Activated CD8-positive, alpha-beta memory T cell treated with anti-CD3 and anti-CD28 coated beads, Interleukin-2, amount 50 U/mL, for 1 hour (primary cell): ENCODE data around the gene CAMTA1.

Experiments
- DNase-seq: peaks from one replicate; pipeline ENCODE4 v3.0.0-alpha.2; 2020; ENCODE audit errors: extremely low read depth

The CAMTA1 gene

DNA sequence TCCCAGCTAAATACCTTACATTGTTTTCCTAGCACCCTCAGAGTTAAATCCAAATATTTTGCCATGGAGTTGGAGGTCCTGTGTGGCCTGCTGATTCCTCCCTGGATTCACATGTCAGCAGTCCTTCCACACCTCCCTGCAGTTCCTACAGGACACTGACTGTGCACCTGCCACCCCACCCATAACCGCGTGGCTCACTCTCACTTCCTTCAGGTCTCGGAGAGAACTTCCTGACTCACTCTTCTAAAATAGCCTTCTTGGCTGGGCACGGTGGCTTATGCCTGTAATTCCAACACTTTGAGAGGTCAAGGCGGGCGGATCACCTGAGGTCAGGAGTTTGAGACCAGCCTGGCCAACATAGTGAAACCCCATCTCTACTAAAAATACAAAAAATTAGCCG is 8.4 kb upstream of the CAMTA1 start:
- no peak for DNase-seq

DNA sequence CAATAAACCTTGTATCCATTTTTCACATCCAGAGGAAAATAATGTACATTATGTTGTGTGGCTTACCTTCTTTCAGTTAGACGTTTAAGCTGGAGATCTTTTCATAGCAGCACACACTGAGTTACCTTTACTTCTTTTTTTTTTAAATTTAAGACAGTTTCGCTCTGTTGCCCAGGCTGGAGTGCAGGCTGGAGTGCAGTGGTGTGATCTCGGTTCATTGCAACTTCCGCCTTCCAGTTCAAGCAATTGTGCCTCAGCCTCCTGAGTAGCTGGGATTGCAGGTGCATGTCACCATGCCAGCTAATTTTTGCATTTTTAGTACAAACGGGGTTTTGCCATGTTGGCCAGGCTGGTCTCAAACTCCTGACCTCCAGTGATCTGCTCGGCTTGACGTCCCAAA is 7.4 kb upstream of the CAMTA1 start:
- no peak for DNase-seq

GRCh38 chr1:6779089-6779805 is 6.0 kb upstream of the CAMTA1 start:
- no peak for DNase-seq

GRCh38 chr1:6782151-6782550 is 3.1 kb upstream of the CAMTA1 start:
- no peak for DNase-seq

DNA sequence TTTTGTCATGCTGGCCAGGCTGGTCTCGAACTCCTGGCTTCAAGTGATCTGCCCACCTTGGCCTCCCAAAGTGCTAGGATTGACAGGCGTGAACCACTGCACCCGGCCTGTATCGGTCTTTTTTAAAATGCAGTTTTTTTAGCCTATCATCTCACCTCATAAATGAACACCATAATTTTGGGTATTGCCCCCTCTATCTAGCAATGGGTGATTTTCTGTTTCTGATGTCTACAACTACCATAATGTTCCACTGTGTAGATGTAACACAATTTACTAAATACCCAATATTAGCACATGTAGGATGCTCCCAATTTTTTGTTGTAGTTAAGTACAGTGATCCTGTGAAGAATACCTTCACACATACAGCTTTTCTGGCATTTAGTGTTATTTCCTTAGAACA is 2.0 kb upstream of the CAMTA1 start:
- no peak for DNase-seq

- DNase-seq, result no peak
These were observed 1.2 kb upstream of the CAMTA1 start for GRCh38 chr1:6783936-6784559.

DNA sequence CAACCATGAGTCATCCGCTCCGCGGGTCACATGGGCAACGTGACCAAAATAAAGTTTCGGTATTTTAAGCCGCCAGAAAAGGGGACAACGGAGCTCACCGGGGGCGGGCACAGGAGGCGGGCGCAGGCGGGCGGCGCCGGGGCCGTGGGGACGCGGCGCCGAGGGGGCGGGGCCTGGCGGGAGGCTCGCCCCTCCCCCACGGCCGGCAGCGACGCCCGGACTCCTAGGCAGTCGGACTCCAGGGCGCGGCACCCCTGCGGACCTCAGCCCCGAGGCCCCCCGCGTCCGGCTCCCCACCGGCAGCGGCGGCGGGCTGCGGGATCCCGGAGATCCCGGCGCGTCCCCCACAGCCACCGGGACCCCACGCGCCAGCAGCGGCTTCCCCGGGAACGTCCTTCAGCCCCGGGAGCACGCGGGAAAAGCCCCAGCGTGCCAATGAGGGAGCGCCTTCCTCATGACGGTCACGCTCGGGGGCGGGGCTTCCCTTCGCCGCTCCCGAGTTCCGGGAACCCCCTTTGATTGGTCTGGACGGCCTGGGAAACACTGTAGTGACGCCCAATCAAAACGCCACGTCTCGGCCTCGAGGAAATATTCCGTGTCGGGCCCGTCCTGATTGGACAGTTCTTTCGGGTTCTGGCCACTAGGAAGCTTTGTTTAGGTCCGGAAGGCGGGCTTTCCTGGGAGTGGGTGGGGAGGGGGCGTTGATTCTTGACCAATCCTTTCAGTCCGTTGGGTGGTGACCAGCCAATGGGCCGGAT is 515 bp upstream of the CAMTA1 start:
- DNase-seq, result peak; percentile 100

DNA sequence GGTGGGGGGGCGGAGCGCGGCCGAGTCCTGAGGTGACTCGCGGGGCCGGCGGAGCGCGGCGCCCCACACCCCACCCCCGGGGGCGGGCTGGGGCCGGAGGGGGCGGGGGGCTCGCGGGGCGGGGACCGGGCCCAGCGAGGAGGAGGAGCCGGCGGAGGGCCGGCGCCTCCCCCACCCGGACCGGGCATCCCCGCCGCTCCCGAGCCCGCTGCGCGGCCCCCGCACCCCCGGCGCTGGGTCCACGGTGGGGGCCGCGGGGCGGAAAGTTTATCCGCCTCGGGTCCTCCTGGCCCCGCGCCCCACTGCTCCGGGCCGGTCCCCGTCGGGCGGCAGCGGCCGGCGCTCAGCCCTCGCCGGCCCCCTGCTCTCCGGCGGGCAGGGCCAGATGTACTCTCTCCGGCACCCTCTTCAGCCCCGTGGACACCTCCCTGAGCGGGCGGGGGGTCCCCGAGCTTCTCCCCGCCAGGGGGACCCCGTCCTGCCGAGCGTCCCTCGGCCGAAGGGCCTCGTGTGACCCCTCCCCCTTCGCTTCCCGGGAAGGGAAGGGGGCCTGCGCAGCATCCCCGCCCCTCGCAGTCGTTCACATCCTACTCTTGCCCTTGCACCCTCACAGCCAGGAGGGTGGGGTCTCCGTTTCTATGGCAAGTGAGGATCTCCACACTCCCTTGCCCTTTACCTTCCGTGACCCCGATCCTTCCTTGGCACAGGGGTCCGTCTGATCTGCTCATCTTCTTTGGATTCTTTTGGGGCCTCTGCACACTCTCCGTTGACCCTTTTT is 663 bp downstream of the CAMTA1 start:
- DNase-seq, result no peak

- no peak for DNase-seq
These were observed 3.7 kb downstream of the CAMTA1 start for GRCh38 chr1:6788946-6789345.

DNA sequence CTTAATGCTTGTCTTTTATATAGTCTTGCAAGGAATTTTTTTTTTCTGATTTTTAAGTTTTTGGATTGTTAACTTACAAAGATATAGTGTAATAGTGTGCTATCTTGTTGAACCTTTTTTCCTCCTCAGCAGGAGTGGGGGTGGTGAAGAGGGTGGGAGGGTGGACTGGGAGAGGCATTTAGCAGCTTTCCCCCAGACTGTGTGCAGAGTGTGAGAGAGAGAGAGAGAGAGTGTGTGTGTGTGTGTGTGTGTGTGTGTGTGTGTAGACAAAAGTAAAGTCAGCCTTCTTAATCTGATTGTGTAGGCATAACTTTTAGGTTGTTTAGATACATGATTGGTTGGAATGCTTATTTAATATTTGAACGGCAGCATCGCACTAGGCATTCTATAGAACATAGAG is 4.9 kb downstream of the CAMTA1 start:
- DNase-seq, result no peak

DNA sequence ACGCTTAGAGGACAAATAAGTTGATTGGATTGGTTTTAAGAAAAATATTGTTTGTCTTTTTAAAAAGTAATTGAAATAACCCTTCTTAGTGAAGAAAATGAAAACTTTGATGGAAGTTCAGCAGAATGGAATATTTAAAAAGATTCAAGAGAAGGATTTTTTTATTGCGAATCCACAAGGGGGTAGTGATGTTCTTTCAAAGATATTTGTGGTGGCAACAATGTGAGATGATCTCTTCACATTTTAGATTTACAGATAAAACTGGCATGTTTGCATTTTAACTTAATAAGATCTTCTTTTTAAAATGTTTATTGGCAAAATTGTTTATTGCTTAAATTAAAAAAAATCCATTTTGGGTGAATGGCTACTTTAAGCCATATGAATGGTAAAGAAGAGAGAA is 8.9 kb downstream of the CAMTA1 start:
- DNase-seq, result no peak

GRCh38 chr1:6795203-6795602 is 9.9 kb downstream of the CAMTA1 start:
- no peak for DNase-seq

DNA sequence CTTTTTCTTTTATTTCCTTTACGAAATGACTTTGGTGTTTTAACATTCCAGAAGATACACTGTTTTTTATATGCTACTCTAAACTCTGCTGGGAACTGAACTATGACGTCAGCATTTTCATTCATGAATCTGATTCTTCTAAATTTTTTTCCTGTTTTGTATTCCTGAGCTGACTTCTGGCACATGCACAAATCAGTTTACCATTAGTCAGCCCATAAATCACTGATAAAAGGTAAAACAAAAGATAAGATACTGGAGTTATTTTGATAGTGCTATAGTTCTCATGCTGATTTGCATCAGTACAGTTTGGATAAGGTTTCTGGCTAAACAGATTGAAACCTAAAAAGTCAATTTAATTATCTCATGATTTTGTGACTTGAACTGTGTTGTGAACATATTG is 10.4 kb downstream of the CAMTA1 start:
- DNase-seq, result no peak

- DNase-seq, result no peak
These were observed 10.8 kb downstream of the CAMTA1 start for GRCh38 chr1:6796095-6796494.

GRCh38 chr1:6799499-6799898 is 14.2 kb downstream of the CAMTA1 start:
- no peak for DNase-seq

DNA sequence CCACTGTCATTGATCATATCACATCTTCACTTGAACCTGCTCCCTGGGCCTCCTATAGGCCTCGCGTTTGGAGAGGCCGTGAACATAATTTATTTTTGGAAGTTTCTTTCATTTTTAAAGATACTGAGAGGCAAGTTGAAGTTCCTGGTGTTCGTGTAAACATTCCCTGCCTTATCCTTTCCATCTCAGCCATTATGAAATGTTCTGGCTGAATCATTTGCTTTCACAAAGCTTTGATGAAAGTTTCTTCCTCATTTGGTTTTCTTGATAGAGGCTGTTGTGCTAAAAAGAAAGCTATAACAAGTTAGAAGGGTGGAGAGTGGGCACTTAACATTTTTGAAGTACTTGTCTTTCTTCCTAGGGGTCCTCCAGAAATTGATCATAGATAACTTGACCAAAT is 15.5 kb downstream of the CAMTA1 start:
- DNase-seq, result no peak

DNA sequence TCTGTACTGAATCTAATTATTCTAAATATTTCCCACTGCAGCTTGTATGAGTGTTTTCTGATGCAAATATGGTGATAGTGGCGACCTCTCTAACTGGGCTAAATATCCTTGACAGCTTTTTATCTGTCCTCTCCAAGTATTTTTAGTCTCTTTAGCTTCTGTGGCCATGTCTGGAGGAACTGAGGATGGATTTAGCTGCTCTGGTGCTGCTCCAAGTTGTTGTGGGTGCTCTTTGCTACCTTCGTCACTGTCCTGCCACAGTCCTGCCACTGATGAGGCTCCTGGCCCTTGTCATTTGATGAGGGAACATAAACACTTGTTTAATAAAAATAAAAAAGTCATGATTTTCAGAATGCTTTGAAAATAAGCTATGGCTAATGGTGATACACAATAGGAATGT is 15.9 kb downstream of the CAMTA1 start:
- DNase-seq, result no peak

DNA sequence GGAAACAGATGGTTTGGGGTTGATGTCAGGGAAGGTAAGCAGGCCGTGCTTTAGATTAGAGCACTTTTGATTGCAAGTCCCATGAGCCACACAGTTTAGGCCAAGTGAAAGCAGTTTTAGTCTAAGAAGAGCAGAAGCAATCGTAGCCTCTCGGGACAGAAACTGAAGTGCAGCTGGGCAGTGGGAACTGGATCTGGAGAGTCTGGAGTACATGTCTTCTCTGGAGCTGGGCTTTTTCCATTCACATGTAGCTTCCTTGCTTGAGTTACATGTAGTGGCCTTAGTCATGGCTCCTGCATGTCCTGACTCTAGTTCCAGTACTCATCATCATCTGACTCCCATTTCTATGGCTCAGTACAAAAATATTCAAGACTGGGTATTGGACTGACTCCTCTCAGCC is 16.7 kb downstream of the CAMTA1 start:
- DNase-seq, result no peak

DNA sequence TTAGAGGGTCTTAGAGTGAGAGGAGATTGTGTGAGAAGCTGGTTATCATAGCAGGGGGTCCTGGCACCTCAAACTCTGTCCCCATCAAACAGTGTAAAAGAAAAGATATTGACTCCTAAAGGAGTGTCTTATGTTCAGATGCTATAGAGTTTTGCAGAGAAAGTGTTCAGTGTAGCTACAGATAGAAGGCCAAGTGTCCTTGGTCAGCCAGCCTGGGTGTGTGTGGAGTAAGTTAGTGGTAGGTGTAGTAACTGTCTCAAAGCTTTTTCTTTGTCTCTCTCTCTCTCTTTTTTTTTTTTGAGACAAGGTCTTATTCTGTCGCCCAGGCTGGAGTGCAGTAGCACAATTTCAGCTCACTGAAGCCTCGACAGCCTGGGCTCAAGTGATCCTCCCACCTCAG is 17.2 kb downstream of the CAMTA1 start:
- DNase-seq, result no peak

DNA sequence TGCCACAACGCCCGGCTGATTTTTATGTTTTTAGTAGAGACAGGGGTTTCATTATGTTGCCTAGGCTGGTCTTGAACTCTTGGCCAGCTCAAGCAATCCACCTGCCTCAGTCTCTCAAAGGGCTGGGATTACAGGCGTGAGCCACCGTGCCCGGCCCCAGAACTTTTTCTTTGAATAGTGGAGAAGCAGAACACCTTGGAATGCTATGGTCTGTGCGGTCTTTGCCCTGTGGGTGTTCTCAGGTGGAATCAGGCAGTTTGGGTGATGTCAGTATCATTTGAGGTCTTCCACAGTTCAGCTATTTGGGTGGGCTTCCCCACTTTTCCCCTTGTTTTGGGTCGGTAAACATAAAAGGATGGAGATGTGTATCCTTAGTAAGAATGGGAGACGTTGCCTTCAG is 17.6 kb downstream of the CAMTA1 start:
- no peak for DNase-seq

DNA sequence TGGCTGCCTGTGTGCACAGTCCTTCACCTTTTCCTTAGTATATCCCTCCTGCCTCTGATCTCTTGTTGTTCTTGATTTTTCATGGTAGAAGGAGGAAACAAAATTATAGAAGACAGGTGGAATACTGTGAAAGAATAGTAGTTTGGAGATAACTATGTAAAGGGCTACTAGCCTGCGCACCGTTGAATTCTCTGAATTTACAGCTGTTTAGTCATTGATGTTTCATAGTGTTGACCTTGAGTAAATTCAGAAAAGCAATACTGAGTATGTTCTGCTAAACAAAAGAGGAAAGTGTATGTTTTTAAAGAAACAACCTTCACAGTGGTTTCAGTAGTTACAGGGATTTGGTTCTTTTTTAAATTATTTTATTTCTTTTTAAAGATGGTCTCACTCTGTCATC is 18.1 kb downstream of the CAMTA1 start:
- DNase-seq, result no peak

DNA sequence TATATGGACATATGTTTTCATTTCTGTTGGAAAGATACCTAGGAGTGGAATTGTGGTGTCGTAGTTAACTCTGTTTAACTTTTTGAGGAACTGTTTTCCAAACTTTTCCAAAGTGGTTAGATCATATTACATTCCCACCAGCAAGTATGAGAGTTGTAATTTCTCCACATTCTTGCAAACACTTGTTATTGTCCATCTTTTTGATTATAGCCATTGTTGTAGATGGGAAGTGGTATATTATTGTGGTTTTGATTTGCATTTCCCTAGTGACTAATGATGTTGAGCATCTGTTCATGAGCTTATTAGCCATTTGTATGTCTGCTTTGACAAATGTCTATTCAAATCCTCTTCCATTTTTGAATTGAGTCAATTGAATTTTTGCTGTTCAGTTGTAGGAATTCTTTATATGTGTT is 19.8 kb downstream of the CAMTA1 start:
- no peak for DNase-seq
